Smooth muscle cell of the brain vasculature (primary cell): Measurements from ENCODE around the gene KDM7A.

Experiments used
- DNase-seq: peaks from one replicate; pipeline ENCODE4 v3.0.0-alpha.2; 2012; ENCODE audit warnings: low read depth, low spot score

KDM7A gene

GRCh38 chr7:140056431-140057142, 120.2 kb downstream of the KDM7A start:
- DNase-seq: no peak

GRCh38 chr7:140055833-140056232, 121.0 kb downstream of the KDM7A start:
- DNase-seq: no peak

GRCh38 chr7:140054751-140055150, 122.0 kb downstream of the KDM7A start:
- no peak for DNase-seq

- no peak for DNase-seq
These were observed 122.8 kb downstream of the KDM7A start for GRCh38 chr7:140053812-140054539.

GRCh38 chr7:140051820-140052219, 125.0 kb downstream of the KDM7A start:
- no peak for DNase-seq

- DNase-seq: no peak
These were observed 126.7 kb downstream of the KDM7A start for GRCh38 chr7:140050100-140050499.

- no peak for DNase-seq
These were observed 127.3 kb downstream of the KDM7A start for GRCh38 chr7:140049339-140050024.

- no peak for DNase-seq
These were observed 127.8 kb downstream of the KDM7A start for GRCh38 chr7:140048989-140049338.

- DNase-seq: no peak
These were observed 128.6 kb downstream of the KDM7A start for GRCh38 chr7:140048138-140048537.

GRCh38 chr7:140047197-140047596, 129.6 kb downstream of the KDM7A start:
- no peak for DNase-seq

- no peak for DNase-seq
These were observed 131.1 kb downstream of the KDM7A start for GRCh38 chr7:140045697-140046096.

- no peak for DNase-seq
These were observed 132.5 kb downstream of the KDM7A start for GRCh38 chr7:140044251-140044650.

GRCh38 chr7:140042386-140042670, 134.5 kb downstream of the KDM7A start:
- no peak for DNase-seq

GRCh38 chr7:140041659-140042385, 135.0 kb downstream of the KDM7A start:
- no peak for DNase-seq

GRCh38 chr7:140039896-140040295, 136.9 kb downstream of the KDM7A start:
- DNase-seq: no peak

- no peak for DNase-seq
These were observed 137.7 kb downstream of the KDM7A start for GRCh38 chr7:140039066-140039465.

GRCh38 chr7:140036224-140036962, 140.4 kb downstream of the KDM7A start:
- DNase-seq: no peak

- DNase-seq: no peak
These were observed 141.2 kb downstream of the KDM7A start for GRCh38 chr7:140035400-140036223.
